HepG2 (cell line): ENCODE measurements around the gene LDAH. TPM values are rescaled to one million over a fixed set of nuclear protein-coding genes. Genes with fewer than 3 reads are reported as not detected.

Experiments used
- AGO1 ChIP-seq: fragments of 200-400 bp; formaldehyde crosslinking; IDR thresholded peaks from 2 replicates; pipeline ENCODE4 v1.6.1; 2017; ENCODE audit warnings: mild to moderate bottlenecking, low read depth, low read length, moderate library complexity; ENCODE audit not compliant: poor library complexity, severe bottlenecking
- CBFB ChIP-seq: sonication (generic); formaldehyde crosslinking; IDR thresholded peaks from 2 replicates; pipeline ENCODE4 v1.4.0; 2020; ENCODE audit warnings: missing genetic modification reagents
- CERS6 ChIP-seq: sonication (generic); formaldehyde crosslinking; IDR thresholded peaks from 2 replicates; pipeline ENCODE4 v1.5.0; 2020; ENCODE audit warnings: missing genetic modification reagents
- HNF4G ChIP-seq, 2 experiments: sonication (generic) in 1 of 2; formaldehyde crosslinking in 1 of 2; IDR thresholded peaks; 2 replicates each; pipeline versions ENCODE4 v1.4.0 to v1.6.1; 2011 to 2020; ENCODE audit warnings: borderline replicate concordance in 2 of 2, low read depth in 2 of 2, mild to moderate bottlenecking in 2 of 2, low read length in 1 of 2, missing genetic modification reagents in 1 of 2, moderate library complexity in 1 of 2
- IKZF1 ChIP-seq: fragments of 450-650 bp; IDR thresholded peaks from 2 replicates; pipeline ENCODE4 v1.7.1; 2016
- JUN ChIP-seq: sonication (generic); formaldehyde crosslinking; IDR thresholded peaks from 2 replicates; pipeline ENCODE4 v1.4.0; 2020; ENCODE audit warnings: mild to moderate bottlenecking, missing genetic modification reagents
- KLF15 ChIP-seq: sonication (generic); formaldehyde crosslinking; IDR thresholded peaks from 2 replicates; pipeline ENCODE4 v1.8.1; 2023; ENCODE audit warnings: borderline replicate concordance, mild to moderate bottlenecking, inconsistent platforms, missing genetic modification reagents, mixed read lengths
- KLF6 ChIP-seq: IDR thresholded peaks from 2 replicates; pipeline ENCODE4 v1.8.0; 2016; ENCODE audit warnings: missing biosample characterization, missing genetic modification reagents
- MED1 ChIP-seq: sonication (generic); formaldehyde crosslinking; IDR thresholded peaks from 2 replicates; pipeline ENCODE4 v1.4.0; 2020; ENCODE audit warnings: missing genetic modification reagents
- MXD4 ChIP-seq: IDR thresholded peaks from 2 replicates; pipeline ENCODE4 v1.6.1; 2016; ENCODE audit warnings: mild to moderate bottlenecking, missing biosample characterization, missing genetic modification reagents
- PAWR ChIP-seq: sonication (generic); formaldehyde crosslinking; IDR thresholded peaks from 2 replicates; pipeline ENCODE4 v1.4.0; 2020; ENCODE audit warnings: missing genetic modification reagents, mild to moderate bottlenecking, borderline replicate concordance
- REPIN1 ChIP-seq: sonication (generic); formaldehyde crosslinking; IDR thresholded peaks from 2 replicates; pipeline ENCODE4 v1.8.0; 2022; ENCODE audit warnings: missing genetic modification reagents, low read depth, mild to moderate bottlenecking, borderline replicate concordance
- RFX3 ChIP-seq: IDR thresholded peaks from 2 replicates; pipeline ENCODE4 v1.6.1; 2016; ENCODE audit warnings: missing biosample characterization, missing genetic modification reagents
- RFXAP ChIP-seq: sonication (generic); formaldehyde crosslinking; IDR thresholded peaks from 2 replicates; pipeline ENCODE4 v1.4.0; 2020; ENCODE audit warnings: missing genetic modification reagents, borderline replicate concordance
- RORA ChIP-seq: sonication (generic); formaldehyde crosslinking; IDR thresholded peaks from 2 replicates; pipeline ENCODE4 v1.5.0; 2020; ENCODE audit warnings: mild to moderate bottlenecking, missing genetic modification reagents, moderate library complexity
- SATB2 ChIP-seq: sonication (generic); formaldehyde crosslinking; IDR thresholded peaks from 2 replicates; pipeline ENCODE4 v1.5.0; 2020; ENCODE audit warnings: missing genetic modification reagents
- SRF ChIP-seq: IDR thresholded peaks from 2 replicates; pipeline ENCODE4 v1.6.1; 2011; ENCODE audit warnings: mild to moderate bottlenecking, low read depth, low read length, moderate library complexity
- ZNF30 ChIP-seq: sonication (generic); formaldehyde crosslinking; IDR thresholded peaks from 2 replicates; pipeline ENCODE4 v1.5.0; 2020; ENCODE audit warnings: mild to moderate bottlenecking, missing genetic modification reagents
- ZNF44 ChIP-seq: sonication (generic); formaldehyde crosslinking; IDR thresholded peaks from 2 replicates; pipeline ENCODE4 v1.5.1; 2020; ENCODE audit warnings: mild to moderate bottlenecking, missing genetic modification reagents
- ZNF720 ChIP-seq: sonication (generic); formaldehyde crosslinking; IDR thresholded peaks from 2 replicates; pipeline ENCODE4 v1.4.0; 2020; ENCODE audit warnings: missing genetic modification reagents
- polyA plus RNA-seq, 8 experiments: library from polyadenylated mRNA; depleted of rRNA in 3 of 8; stranded (reverse) in 7 of 8; unstranded in 1 of 8; fragments of >200 nt; fragmentation: Illumina TruSeq in 4 of 8; extraction: Trizol in 4 of 8; gene quantifications; 2 replicates each; pipeline versions ENCODE4 v1.2.1 to v1.2.3, GENCODE V29; 2011 to 2016; ENCODE audit warnings: low read depth in 4 of 8, missing spikeins in 1 of 8, mixed read lengths in 1 of 8; ENCODE audit not compliant: insufficient read depth in 1 of 8
- total RNA-seq, 5 experiments: library from RNA; depleted of rRNA; stranded (reverse); fragments of >200 nt; fragmentation: Illumina TruSeq; extraction: Trizol; gene quantifications; 2 replicates each; pipeline ENCODE4 v1.2.3, GENCODE V29; 2016; ENCODE audit warnings: low read depth in 1 of 5
- TF ChIP-seq, protein P1 (sequence below): sonication (generic); formaldehyde crosslinking; IDR thresholded peaks from 2 replicates; pipeline ENCODE4 v1.4.0; 2020; ENCODE audit warnings: mild to moderate bottlenecking, missing genetic modification reagents
- TF ChIP-seq, protein P2 (sequence below): IDR thresholded peaks from 2 replicates; pipeline ENCODE4 v1.6.1; 2016; ENCODE audit warnings: missing biosample characterization, missing genetic modification reagents, low read depth
- TF ChIP-seq, protein P3 (sequence below): sonication (generic); formaldehyde crosslinking; IDR thresholded peaks from 2 replicates; pipeline ENCODE4 v1.4.0; 2020; ENCODE audit warnings: mild to moderate bottlenecking, missing genetic modification reagents

LDAH gene
- total and polyA plus RNA-seq, 2 of the 13 experiments (the other 11 are each of a cell fraction or from before 2014, with no cell fraction given): 28.8 to 46.2 TPM

- TF ChIP-seq RFXAP (CRISPR knock-in tag): no peak; the same call in 1 of the 2 replicates
- TF ChIP-seq RFX3: no peak
- TF ChIP-seq, protein P1, sequence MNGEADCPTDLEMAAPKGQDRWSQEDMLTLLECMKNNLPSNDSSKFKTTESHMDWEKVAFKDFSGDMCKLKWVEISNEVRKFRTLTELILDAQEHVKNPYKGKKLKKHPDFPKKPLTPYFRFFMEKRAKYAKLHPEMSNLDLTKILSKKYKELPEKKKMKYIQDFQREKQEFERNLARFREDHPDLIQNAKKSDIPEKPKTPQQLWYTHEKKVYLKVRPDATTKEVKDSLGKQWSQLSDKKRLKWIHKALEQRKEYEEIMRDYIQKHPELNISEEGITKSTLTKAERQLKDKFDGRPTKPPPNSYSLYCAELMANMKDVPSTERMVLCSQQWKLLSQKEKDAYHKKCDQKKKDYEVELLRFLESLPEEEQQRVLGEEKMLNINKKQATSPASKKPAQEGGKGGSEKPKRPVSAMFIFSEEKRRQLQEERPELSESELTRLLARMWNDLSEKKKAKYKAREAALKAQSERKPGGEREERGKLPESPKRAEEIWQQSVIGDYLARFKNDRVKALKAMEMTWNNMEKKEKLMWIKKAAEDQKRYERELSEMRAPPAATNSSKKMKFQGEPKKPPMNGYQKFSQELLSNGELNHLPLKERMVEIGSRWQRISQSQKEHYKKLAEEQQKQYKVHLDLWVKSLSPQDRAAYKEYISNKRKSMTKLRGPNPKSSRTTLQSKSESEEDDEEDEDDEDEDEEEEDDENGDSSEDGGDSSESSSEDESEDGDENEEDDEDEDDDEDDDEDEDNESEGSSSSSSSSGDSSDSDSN (CRISPR knock-in tag): peak; percentile 55; the same call in 1 of the 2 replicates
- no peak for TF ChIP-seq SATB2 (CRISPR knock-in tag)
- TF ChIP-seq ZNF44 (CRISPR knock-in tag): no peak
- peak; percentile 72 for TF ChIP-seq KLF6 (CRISPR knock-in tag)
- TF ChIP-seq MXD4 (CRISPR knock-in tag): peak; percentile 47; the same call in 1 of the 2 replicates
- TF ChIP-seq CERS6 (CRISPR knock-in tag): no peak
- TF ChIP-seq, protein P2, sequence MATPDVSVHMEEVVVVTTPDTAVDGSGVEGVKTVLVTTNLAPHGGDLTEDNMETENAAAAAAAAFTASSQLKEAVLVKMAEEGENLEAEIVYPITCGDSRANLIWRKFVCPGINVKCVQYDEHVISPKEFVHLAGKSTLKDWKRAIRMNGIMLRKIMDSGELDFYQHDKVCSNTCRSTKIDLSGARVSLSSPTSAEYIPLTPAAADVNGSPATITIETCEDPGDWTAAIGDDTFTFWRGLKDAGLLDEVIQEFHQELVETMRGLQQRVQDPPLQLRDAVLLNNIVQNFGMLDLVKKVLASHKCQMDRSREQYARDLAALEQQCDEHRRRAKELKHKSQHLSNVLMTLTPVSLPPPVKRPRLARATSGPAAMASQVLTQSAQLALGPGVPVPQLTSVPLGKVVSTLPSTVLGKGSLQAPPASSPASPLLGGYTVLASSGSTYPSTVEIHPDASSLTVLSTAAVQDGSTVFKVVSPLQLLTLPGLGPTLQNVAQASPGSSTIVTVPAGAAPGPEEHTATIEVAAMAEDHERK: no peak
- no peak for TF ChIP-seq ZNF720 (CRISPR knock-in tag)
- TF ChIP-seq REPIN1 (CRISPR knock-in tag): peak; percentile 95
- TF ChIP-seq IKZF1: no peak
- no peak for TF ChIP-seq RORA (CRISPR knock-in tag)
- peak; percentile 86 for TF ChIP-seq MED1 (CRISPR knock-in tag)
- TF ChIP-seq AGO1: peak; percentile 59
- TF ChIP-seq ZNF30 (CRISPR knock-in tag): no peak
- TF ChIP-seq CBFB (CRISPR knock-in tag): peak; percentile 79
- TF ChIP-seq, protein P3, sequence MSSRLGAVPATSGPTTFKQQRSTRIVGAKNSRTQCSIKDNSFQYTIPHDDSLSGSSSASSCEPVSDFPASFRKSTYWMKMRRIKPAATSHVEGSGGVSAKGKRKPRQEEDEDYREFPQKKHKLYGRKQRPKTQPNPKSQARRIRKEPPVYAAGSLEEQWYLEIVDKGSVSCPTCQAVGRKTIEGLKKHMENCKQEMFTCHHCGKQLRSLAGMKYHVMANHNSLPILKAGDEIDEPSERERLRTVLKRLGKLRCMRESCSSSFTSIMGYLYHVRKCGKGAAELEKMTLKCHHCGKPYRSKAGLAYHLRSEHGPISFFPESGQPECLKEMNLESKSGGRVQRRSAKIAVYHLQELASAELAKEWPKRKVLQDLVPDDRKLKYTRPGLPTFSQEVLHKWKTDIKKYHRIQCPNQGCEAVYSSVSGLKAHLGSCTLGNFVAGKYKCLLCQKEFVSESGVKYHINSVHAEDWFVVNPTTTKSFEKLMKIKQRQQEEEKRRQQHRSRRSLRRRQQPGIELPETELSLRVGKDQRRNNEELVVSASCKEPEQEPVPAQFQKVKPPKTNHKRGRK (CRISPR knock-in tag): 0 out of 2 replicates have a peak, but pooled peaks have one; percentile 56
- TF ChIP-seq PAWR (CRISPR knock-in tag): no peak
- TF ChIP-seq HNF4G (IDR thresholded peaks at IDR 0.05; ENCODE audit: borderline replicate concordance, low read depth, low read length): no peak
- peak; percentile 87 for TF ChIP-seq HNF4G (CRISPR knock-in tag; IDR thresholded peaks at IDR 0.05; ENCODE audit: borderline replicate concordance, low read depth)
- no peak for TF ChIP-seq JUN (CRISPR knock-in tag)
- TF ChIP-seq KLF15: no peak
- TF ChIP-seq SRF: no peak
These were observed 187.0 kb downstream of the LDAH start (continued) for GRCh38 chr2:20635675-20636584.
